Keratinocyte (primary cell): ENCODE data around the gene TMEM40. TPM values are rescaled to one million over a fixed set of nuclear protein-coding genes. Genes with fewer than 3 reads are reported as not detected.

Source experiments
- DNase-seq: peaks from one replicate; pipeline ENCODE4 v3.0.0-alpha.2; 2011; ENCODE audit warnings: low read depth, missing footprints, low spot score
- FAIRE-seq: peaks from 2 replicates; lab custom pipeline; 2011; peaks lifted over from hg19 to GRCh38; lab: Jason Lieb, UNC
- H2AFZ ChIP-seq: 2 replicates; pipeline ENCODE4 v1.6.0; 2012; ENCODE audit warnings: low read length, control low read depth, inconsistent platforms; ENCODE audit not compliant: control insufficient read depth
- H3K27ac ChIP-seq: 2 replicates; pipeline ENCODE4 v1.5.1; 2011; ENCODE audit warnings: low read length; ENCODE audit not compliant: control insufficient read depth, insufficient read depth
- H3K27me3 ChIP-seq: 3 replicates; pipeline ENCODE4 v1.6.0; 2011; ENCODE audit warnings: low read length; ENCODE audit not compliant: control insufficient read depth, insufficient read depth; ENCODE audit errors: extremely low read depth
- H3K36me3 ChIP-seq, 2 experiments: 2 replicates in 1 of 2; 3 replicates in 1 of 2; pipeline ENCODE4 v1.5.1; 2011; ENCODE audit warnings: low read length in 2 of 2, mild to moderate bottlenecking in 1 of 2; ENCODE audit not compliant: control insufficient read depth in 2 of 2, insufficient read depth in 2 of 2; ENCODE audit errors: extremely low read depth in 1 of 2
- H3K4me1 ChIP-seq: 3 replicates; pipeline ENCODE4 v1.5.1; 2011; ENCODE audit warnings: low read length; ENCODE audit not compliant: control insufficient read depth, insufficient read depth; ENCODE audit errors: extremely low read depth
- H3K4me2 ChIP-seq: 3 replicates; pipeline ENCODE4 v1.6.0; 2011; ENCODE audit warnings: low read depth, low read length; ENCODE audit not compliant: control insufficient read depth, insufficient read depth; ENCODE audit errors: extremely low read depth
- H3K4me3 ChIP-seq, 3 experiments: fragments of 200-600 bp in 1 of 3; sonication (generic) in 1 of 3; 2 replicates in 2 of 3; 3 replicates in 1 of 3; pipeline ENCODE4 v1.5.1; 2011 to 2016; ENCODE audit warnings: low read length in 3 of 3, mild to moderate bottlenecking in 3 of 3, control low read depth in 2 of 3, inconsistent platforms in 1 of 3, low read depth in 1 of 3, mixed read lengths in 1 of 3, mixed run types in 1 of 3, moderate library complexity in 1 of 3; ENCODE audit not compliant: control insufficient read depth in 2 of 3, insufficient read depth in 2 of 3; ENCODE audit errors: extremely low read depth in 1 of 3
- H3K79me2 ChIP-seq: 2 replicates; pipeline ENCODE4 v1.6.0; 2012; ENCODE audit warnings: low read length; ENCODE audit not compliant: control insufficient read depth, insufficient read depth
- H3K9ac ChIP-seq: 3 replicates; pipeline ENCODE4 v1.6.0; 2011; ENCODE audit warnings: low read length; ENCODE audit not compliant: control insufficient read depth, insufficient read depth; ENCODE audit errors: extremely low read depth
- H3K9me1 ChIP-seq: 3 replicates; pipeline ENCODE4 v1.6.0; 2011; ENCODE audit warnings: low read length; ENCODE audit not compliant: control insufficient read depth, insufficient read depth; ENCODE audit errors: extremely low read depth
- H3K9me3 ChIP-seq: 2 replicates; pipeline ENCODE4 v1.5.1; 2012; ENCODE audit warnings: low read depth, low read length; ENCODE audit not compliant: control insufficient read depth
- H4K20me1 ChIP-seq: 3 replicates; pipeline ENCODE4 v1.6.0; 2011; ENCODE audit warnings: low read length; ENCODE audit not compliant: control insufficient read depth, insufficient read depth; ENCODE audit errors: extremely low read depth
- EZH2 ChIP-seq: IDR thresholded peaks from one replicate; pipeline ENCODE4 v1.6.1; 2012; ENCODE audit warnings: inconsistent platforms, mild to moderate bottlenecking, low read length, moderate library complexity
- dilution Hi-C: fragments of 300-500 bp; cut with MboI; formaldehyde crosslinking; loops from one replicate; pipeline ENCODE4 v1.7.0; 2020; ENCODE audit warnings: low sequenced_read_pairs; ENCODE audit not compliant: extremely low pct_ligation_motif_present
- polyA plus RNA-seq, 5 experiments: library from polyadenylated mRNA; depleted of rRNA in 3 of 5; stranded (reverse) in 3 of 5; stranded (forward) in 1 of 5; unstranded in 1 of 5; fragments of >200 nt; gene quantifications; 1 replicate in 1 of 5; 2 replicates in 3 of 5; 3 replicates in 1 of 5; pipeline versions ENCODE4 v1.2.1 to v1.2.3, GENCODE V29; 2011 to 2012; ENCODE audit warnings: missing spikeins in 2 of 5, low read depth in 1 of 5, low replicate concordance in 1 of 5
- TF ChIP-seq, protein P1 (sequence below), 3 experiments: IDR thresholded peaks in 1 of 3; conservative IDR thresholded peaks in 1 of 3; optimal IDR thresholded peaks in 1 of 3; 2 replicates in 2 of 3; 3 replicates in 1 of 3; pipeline versions ENCODE3 to v1.5.1; 2011; ENCODE audit warnings: low read length in 3 of 3, mild to moderate bottlenecking in 3 of 3, moderate library complexity in 2 of 3, control low read depth in 1 of 3, inconsistent platforms in 1 of 3; ENCODE audit not compliant: insufficient read depth in 2 of 3; ENCODE audit errors: extremely low read depth in 1 of 3

The TMEM40 gene
- polyA plus RNA-seq, 1 donor (not counting 4 experiments of a cell fraction or from before 2014, with no cell fraction given) = 311 TPM

DNA sequence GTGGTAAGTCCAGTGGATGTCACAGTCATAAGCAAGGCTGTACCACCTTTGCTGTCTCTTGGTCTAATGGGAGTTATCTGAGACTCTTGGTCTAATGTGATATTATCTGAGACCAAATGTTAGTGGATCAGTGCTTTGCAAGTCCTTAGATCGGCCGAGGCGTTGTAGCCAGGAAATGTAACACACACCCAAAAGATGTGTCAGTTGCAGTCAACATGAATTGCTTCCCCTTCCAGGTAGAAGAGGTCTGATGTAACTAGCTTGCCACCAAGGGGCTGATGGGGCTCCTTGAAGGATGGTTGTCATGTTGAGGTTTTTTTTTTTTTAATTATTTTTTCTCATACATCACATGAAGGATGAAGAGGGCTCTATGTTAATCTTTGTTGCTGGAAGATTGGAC lies 49.7 kb downstream of the TMEM40 start:
- Histone ChIP-seq H3K4me3 (no peak overlapping the region), H4K20me1 (no peaks in the 10 kb centered on the region), H3K9me1 (no peaks in the 10 kb centered on the region), H3K36me3 (no peaks in the 10 kb centered on the region), H3K9ac (no peak overlapping the region), H3K27ac (no peak overlapping the region), H3K4me1 (peaks cover 7% of the 10 kb centered on the region), H3K9me3 (no peaks in the 10 kb centered on the region), H3K27me3 (no peaks in the 10 kb centered on the region), H3K4me2 (no peak overlapping the region), H3K79me2 (no peaks in the 10 kb centered on the region), H2AFZ (no peak overlapping the region)
- no peak for DNase-seq
- FAIRE-seq = no peak
- TF ChIP-seq, protein P1, sequence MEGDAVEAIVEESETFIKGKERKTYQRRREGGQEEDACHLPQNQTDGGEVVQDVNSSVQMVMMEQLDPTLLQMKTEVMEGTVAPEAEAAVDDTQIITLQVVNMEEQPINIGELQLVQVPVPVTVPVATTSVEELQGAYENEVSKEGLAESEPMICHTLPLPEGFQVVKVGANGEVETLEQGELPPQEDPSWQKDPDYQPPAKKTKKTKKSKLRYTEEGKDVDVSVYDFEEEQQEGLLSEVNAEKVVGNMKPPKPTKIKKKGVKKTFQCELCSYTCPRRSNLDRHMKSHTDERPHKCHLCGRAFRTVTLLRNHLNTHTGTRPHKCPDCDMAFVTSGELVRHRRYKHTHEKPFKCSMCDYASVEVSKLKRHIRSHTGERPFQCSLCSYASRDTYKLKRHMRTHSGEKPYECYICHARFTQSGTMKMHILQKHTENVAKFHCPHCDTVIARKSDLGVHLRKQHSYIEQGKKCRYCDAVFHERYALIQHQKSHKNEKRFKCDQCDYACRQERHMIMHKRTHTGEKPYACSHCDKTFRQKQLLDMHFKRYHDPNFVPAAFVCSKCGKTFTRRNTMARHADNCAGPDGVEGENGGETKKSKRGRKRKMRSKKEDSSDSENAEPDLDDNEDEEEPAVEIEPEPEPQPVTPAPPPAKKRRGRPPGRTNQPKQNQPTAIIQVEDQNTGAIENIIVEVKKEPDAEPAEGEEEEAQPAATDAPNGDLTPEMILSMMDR (optimal IDR thresholded peaks at IDR 0.05 in 1 of 3, IDR thresholded peaks at IDR 0.05 in 1 of 3, conservative IDR thresholded peaks at IDR 0.05 in 1 of 3; ENCODE audit: extremely low read depth in 1 of 3, insufficient read depth in 2 of 3, low read length in 3 of 3) = no peak
- no peak for TF ChIP-seq EZH2
- dilution Hi-C loops = no loop called here

DNA sequence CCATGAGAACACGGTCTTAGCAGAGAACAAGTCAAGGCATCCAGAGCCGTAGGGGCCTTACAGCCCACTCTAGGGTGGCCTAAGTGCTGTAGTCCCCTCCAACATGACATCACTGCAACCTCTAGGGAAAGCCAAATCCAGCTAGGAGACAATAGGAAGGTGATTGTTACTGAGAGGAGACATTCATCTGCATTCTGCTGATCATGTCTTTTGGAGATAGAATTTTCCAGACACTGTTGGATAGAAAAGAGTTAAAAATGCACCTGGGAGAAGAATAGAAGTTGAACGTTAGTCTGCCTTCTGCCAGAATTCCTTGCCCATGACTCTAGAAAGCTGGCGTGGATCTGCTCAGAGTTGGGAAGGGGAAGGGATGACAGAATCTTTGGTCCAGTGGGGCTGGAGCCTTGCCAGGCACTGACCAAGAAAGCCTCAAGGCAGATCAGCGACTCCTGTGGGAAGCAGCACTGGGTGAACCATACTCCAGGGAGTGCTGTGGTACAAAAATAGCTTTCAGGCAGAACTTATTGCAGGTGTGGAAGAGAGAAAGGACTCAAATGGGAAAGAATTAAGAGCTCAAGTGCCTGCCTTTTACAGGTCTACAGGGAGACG lies 50.4 kb downstream of the TMEM40 start:
- Histone ChIP-seq H3K4me2 (no peak overlapping the region), H4K20me1 (no peaks in the 10 kb centered on the region), H3K27ac (no peak overlapping the region), H3K9me3 (no peaks in the 10 kb centered on the region), H3K4me1 (peaks cover 12% of the 10 kb centered on the region), H3K36me3 (no peaks in the 10 kb centered on the region), H3K79me2 (no peaks in the 10 kb centered on the region), H3K9me1 (no peaks in the 10 kb centered on the region), H3K27me3 (no peaks in the 10 kb centered on the region), H3K4me3 (no peak overlapping the region), H3K9ac (no peak overlapping the region), H2AFZ (no peak overlapping the region)
- dilution Hi-C loops = no loop called here
- no peak for TF ChIP-seq EZH2
- TF ChIP-seq, protein P1 (optimal IDR thresholded peaks at IDR 0.05 in 1 of 3, IDR thresholded peaks at IDR 0.05 in 1 of 3, conservative IDR thresholded peaks at IDR 0.05 in 1 of 3; ENCODE audit: extremely low read depth in 1 of 3, insufficient read depth in 2 of 3, low read length in 3 of 3) = peak; percentile 25 to 49 (median 32)
- DNase-seq (no peak), FAIRE-seq (no peak)
